Liver (tissue), 3 donors: Measurements from ENCODE around the gene MINK1.

Experiments
- GABPA ChIP-seq, 2 donors: IDR thresholded peaks in 1 of 2; conservative IDR thresholded peaks in 1 of 2; 2 replicates each; pipeline ENCODE4 v1.6.1; 2016; ENCODE audit warnings: antibody characterized with exemption in 2 of 2, mild to moderate bottlenecking in 1 of 2, moderate library complexity in 1 of 2
- HNF4A ChIP-seq, 2 donors: conservative IDR thresholded peaks; 2 replicates each; pipeline ENCODE4 v1.6.1; 2016; ENCODE audit warnings: antibody characterized with exemption in 2 of 2, mild to moderate bottlenecking in 2 of 2
- HNF4G ChIP-seq: IDR thresholded peaks from 2 replicates; pipeline ENCODE4 v1.6.1; 2016; ENCODE audit warnings: antibody characterized with exemption
- JUND ChIP-seq, 2 donors: IDR thresholded peaks; 2 replicates each; pipeline ENCODE4 v1.6.1; 2016; ENCODE audit warnings: antibody characterized with exemption in 2 of 2
- NR2F2 ChIP-seq: IDR thresholded peaks from 2 replicates; pipeline ENCODE4 v1.6.1; 2016; ENCODE audit warnings: antibody characterized with exemption
- RAD21 ChIP-seq, 2 donors: IDR thresholded peaks; 2 replicates each; pipeline ENCODE4 v1.6.1; 2016; ENCODE audit warnings: antibody characterized with exemption in 2 of 2, mild to moderate bottlenecking in 2 of 2
- RXRA ChIP-seq, 2 donors: IDR thresholded peaks; 2 replicates each; pipeline ENCODE4 v1.6.1; 2017 to 2018; ENCODE audit warnings: antibody characterized with exemption in 2 of 2, mild to moderate bottlenecking in 1 of 2
- SP1 ChIP-seq: IDR thresholded peaks from 2 replicates; pipeline ENCODE4 v1.6.1; 2018; ENCODE audit warnings: antibody characterized with exemption, mild to moderate bottlenecking
- TAF1 ChIP-seq: conservative IDR thresholded peaks from 2 replicates; pipeline ENCODE4 v1.6.1; 2016; ENCODE audit warnings: antibody characterized with exemption, mild to moderate bottlenecking
- YY1 ChIP-seq: IDR thresholded peaks from 2 replicates; pipeline ENCODE4 v1.6.1; 2016; ENCODE audit warnings: antibody characterized with exemption, mild to moderate bottlenecking
- TF ChIP-seq, protein P1 (sequence below): fragments of 150-350 bp; IDR thresholded peaks from 2 replicates; pipeline ENCODE4 v1.5.1; 2017; ENCODE audit warnings: improper control_type of control experiment, low read depth, low read length; ENCODE audit not compliant: missing input control
- TF ChIP-seq, protein P2 (sequence below): IDR thresholded peaks from 2 replicates; pipeline ENCODE4 v1.6.1; 2016; ENCODE audit warnings: antibody characterized with exemption
- TF ChIP-seq, protein P3 (sequence below): IDR thresholded peaks from 2 replicates; pipeline ENCODE4 v1.6.1; 2016; ENCODE audit warnings: antibody characterized with exemption
- TF ChIP-seq, protein P4 (sequence below): IDR thresholded peaks from 2 replicates; pipeline ENCODE4 v1.6.1; 2016; ENCODE audit warnings: antibody characterized with exemption, mild to moderate bottlenecking
- donor health status: healthy.
- donor health status: healthy.

DNA sequence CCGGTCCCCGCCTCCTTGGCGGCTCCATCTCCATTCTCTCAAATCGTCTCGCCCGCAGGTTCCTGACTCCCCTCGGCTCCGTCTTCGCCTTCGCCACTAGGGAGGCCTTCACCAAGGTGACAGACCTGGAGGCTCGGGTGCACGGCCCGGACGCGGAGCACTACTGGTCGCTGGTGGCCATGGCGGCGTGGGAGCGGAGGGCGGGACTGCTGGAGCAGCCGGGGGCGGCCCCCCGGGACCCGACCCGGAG, 43.5 kb upstream of the MINK1 start:
- TF ChIP-seq, protein P1, sequence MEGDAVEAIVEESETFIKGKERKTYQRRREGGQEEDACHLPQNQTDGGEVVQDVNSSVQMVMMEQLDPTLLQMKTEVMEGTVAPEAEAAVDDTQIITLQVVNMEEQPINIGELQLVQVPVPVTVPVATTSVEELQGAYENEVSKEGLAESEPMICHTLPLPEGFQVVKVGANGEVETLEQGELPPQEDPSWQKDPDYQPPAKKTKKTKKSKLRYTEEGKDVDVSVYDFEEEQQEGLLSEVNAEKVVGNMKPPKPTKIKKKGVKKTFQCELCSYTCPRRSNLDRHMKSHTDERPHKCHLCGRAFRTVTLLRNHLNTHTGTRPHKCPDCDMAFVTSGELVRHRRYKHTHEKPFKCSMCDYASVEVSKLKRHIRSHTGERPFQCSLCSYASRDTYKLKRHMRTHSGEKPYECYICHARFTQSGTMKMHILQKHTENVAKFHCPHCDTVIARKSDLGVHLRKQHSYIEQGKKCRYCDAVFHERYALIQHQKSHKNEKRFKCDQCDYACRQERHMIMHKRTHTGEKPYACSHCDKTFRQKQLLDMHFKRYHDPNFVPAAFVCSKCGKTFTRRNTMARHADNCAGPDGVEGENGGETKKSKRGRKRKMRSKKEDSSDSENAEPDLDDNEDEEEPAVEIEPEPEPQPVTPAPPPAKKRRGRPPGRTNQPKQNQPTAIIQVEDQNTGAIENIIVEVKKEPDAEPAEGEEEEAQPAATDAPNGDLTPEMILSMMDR = no peak
- TF ChIP-seq TAF1 = no peak
- no peak for TF ChIP-seq SP1
- TF ChIP-seq RAD21 (IDR thresholded peaks at IDR 0.05) = no peak
- no peak for TF ChIP-seq GABPA (IDR thresholded peaks at IDR 0.05 in 1 of 2, conservative IDR thresholded peaks at IDR 0.05 in 1 of 2)
- TF ChIP-seq, protein P2, sequence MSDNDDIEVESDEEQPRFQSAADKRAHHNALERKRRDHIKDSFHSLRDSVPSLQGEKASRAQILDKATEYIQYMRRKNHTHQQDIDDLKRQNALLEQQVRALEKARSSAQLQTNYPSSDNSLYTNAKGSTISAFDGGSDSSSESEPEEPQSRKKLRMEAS = no peak
- TF ChIP-seq NR2F2 = no peak
- no peak for TF ChIP-seq HNF4A (conservative IDR thresholded peaks at IDR 0.05)
- TF ChIP-seq RXRA (IDR thresholded peaks at IDR 0.05) = no peak
- TF ChIP-seq, protein P3, sequence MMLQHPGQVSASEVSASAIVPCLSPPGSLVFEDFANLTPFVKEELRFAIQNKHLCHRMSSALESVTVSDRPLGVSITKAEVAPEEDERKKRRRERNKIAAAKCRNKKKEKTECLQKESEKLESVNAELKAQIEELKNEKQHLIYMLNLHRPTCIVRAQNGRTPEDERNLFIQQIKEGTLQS = no peak
- TF ChIP-seq, protein P4, sequence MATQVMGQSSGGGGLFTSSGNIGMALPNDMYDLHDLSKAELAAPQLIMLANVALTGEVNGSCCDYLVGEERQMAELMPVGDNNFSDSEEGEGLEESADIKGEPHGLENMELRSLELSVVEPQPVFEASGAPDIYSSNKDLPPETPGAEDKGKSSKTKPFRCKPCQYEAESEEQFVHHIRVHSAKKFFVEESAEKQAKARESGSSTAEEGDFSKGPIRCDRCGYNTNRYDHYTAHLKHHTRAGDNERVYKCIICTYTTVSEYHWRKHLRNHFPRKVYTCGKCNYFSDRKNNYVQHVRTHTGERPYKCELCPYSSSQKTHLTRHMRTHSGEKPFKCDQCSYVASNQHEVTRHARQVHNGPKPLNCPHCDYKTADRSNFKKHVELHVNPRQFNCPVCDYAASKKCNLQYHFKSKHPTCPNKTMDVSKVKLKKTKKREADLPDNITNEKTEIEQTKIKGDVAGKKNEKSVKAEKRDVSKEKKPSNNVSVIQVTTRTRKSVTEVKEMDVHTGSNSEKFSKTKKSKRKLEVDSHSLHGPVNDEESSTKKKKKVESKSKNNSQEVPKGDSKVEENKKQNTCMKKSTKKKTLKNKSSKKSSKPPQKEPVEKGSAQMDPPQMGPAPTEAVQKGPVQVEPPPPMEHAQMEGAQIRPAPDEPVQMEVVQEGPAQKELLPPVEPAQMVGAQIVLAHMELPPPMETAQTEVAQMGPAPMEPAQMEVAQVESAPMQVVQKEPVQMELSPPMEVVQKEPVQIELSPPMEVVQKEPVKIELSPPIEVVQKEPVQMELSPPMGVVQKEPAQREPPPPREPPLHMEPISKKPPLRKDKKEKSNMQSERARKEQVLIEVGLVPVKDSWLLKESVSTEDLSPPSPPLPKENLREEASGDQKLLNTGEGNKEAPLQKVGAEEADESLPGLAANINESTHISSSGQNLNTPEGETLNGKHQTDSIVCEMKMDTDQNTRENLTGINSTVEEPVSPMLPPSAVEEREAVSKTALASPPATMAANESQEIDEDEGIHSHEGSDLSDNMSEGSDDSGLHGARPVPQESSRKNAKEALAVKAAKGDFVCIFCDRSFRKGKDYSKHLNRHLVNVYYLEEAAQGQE = no peak
- no peak for TF ChIP-seq JUND (IDR thresholded peaks at IDR 0.05)
- no peak for TF ChIP-seq HNF4G
- TF ChIP-seq YY1 = peak; percentile 45
